H1 (cell line): ENCODE measurements around the gene SPATA21. TPM values are rescaled to one million over a fixed set of nuclear protein-coding genes. Genes with fewer than 3 reads are reported as not detected.
"Not testable (repeated sequence)": the region's sequence is repeated elsewhere in the genome, so short reads cannot be mapped to it uniquely, and the experiment has no call there.

Source experiments
- CTCF ChIA-PET: fragments of 300-600 bp; sonication (Branson Sonifier 250); formaldehyde crosslinking; loops from one replicate; lab custom pipeline; 2021; ENCODE audit not compliant: partially characterized antibody; lab: Charles Lee
- POLR2A ChIA-PET: fragments of 300-600 bp; sonication (Branson Sonifier 250); formaldehyde crosslinking; loops from one replicate; lab custom pipeline; 2021; ENCODE audit warnings: inconsistent platforms; ENCODE audit not compliant: partially characterized antibody; lab: Charles Lee
- DNase-seq, 2 experiments: peaks; one replicate each; pipeline versions ENCODE4 v3.0.0 to v3.0.0-alpha.2; 2010 to 2022; ENCODE audit warnings: low spot score in 2 of 2, low read depth in 1 of 2, mixed read lengths in 1 of 2
- FAIRE-seq: peaks from 2 replicates; lab custom pipeline; 2011; peaks lifted over from hg19 to GRCh38; lab: Jason Lieb, UNC
- H2AFZ ChIP-seq: 2 replicates; pipeline ENCODE4 v1.8.1; 2012; ENCODE audit warnings: low read length, inconsistent platforms
- H2AK5ac ChIP-seq: 2 replicates; pipeline ENCODE4 v1.6.1; 2013; ENCODE audit warnings: low read depth, low read length
- H2BK120ac ChIP-seq: replicated peaks from 2 replicates; pipeline ENCODE3; 2013; ENCODE audit warnings: low read depth, low read length, inconsistent platforms
- H2BK12ac ChIP-seq: 2 replicates; pipeline ENCODE4 v1.6.1; 2013; ENCODE audit warnings: low read depth, low read length
- H2BK15ac ChIP-seq: 2 replicates; pipeline ENCODE4 v1.6.1; 2013; ENCODE audit warnings: low read length
- H2BK20ac ChIP-seq: 2 replicates; pipeline ENCODE4 v1.6.1; 2013; ENCODE audit warnings: low read length
- H2BK5ac ChIP-seq: 2 replicates; pipeline ENCODE4 v1.6.1; 2013; ENCODE audit warnings: low read depth, low read length
- H3K14ac ChIP-seq: 2 replicates; pipeline ENCODE4 v1.6.1; 2013; ENCODE audit warnings: inconsistent platforms; ENCODE audit not compliant: insufficient read length
- H3K18ac ChIP-seq: 2 replicates; pipeline ENCODE4 v1.6.1; 2013; ENCODE audit warnings: low read length; ENCODE audit errors: extremely low read depth
- H3K23ac ChIP-seq: 2 replicates; pipeline ENCODE4 v1.6.1; 2013; ENCODE audit warnings: inconsistent platforms; ENCODE audit not compliant: insufficient read length
- H3K23me2 ChIP-seq: 2 replicates; pipeline ENCODE4 v1.6.1; 2013; ENCODE audit warnings: low read depth, low read length
- H3K27ac ChIP-seq: 2 replicates; pipeline ENCODE4 v1.6.1; 2011; ENCODE audit warnings: low read depth, low read length, inconsistent platforms
- H3K27me3 ChIP-seq, 4 experiments: replicated peaks in 1 of 4; 1 replicate in 1 of 4; 2 replicates in 3 of 4; pipeline versions ENCODE4 v1.6.1 to v1.8.1; 2011 to 2013; ENCODE audit warnings: low read length in 3 of 4, mild to moderate bottlenecking in 3 of 4, inconsistent platforms in 2 of 4, mixed read lengths in 2 of 4, moderate library complexity in 1 of 4; ENCODE audit not compliant: control insufficient read depth in 3 of 4, insufficient read depth in 3 of 4; ENCODE audit errors: extremely low read depth in 1 of 4
- H3K36me3 ChIP-seq, 4 experiments: 2 replicates each; pipeline versions ENCODE4 v1.6.1 to v1.8.1; 2011 to 2013; ENCODE audit warnings: mild to moderate bottlenecking in 4 of 4, low read length in 3 of 4, moderate library complexity in 2 of 4, control low read depth in 1 of 4, inconsistent platforms in 1 of 4; ENCODE audit not compliant: insufficient read depth in 4 of 4, control insufficient read depth in 2 of 4
- H3K4ac ChIP-seq: replicated peaks from 2 replicates; pipeline ENCODE3; 2013; ENCODE audit warnings: low read length, low read depth, mixed read lengths, inconsistent platforms; ENCODE audit not compliant: insufficient read length
- H3K4me1 ChIP-seq, 4 experiments: replicated peaks in 1 of 4; 1 replicate in 1 of 4; 2 replicates in 3 of 4; pipeline versions ENCODE4 v1.6.1 to v1.8.1; 2011 to 2013; ENCODE audit warnings: low read length in 3 of 4, inconsistent platforms in 2 of 4, mixed read lengths in 1 of 4; ENCODE audit not compliant: insufficient read depth in 4 of 4, control insufficient read depth in 3 of 4
- H3K4me2 ChIP-seq, 2 experiments: 2 replicates each; pipeline versions ENCODE4 v1.6.1 to v1.8.1; 2011 to 2013; ENCODE audit warnings: low read depth in 2 of 2, low read length in 2 of 2, control low read depth in 1 of 2, inconsistent platforms in 1 of 2, mild to moderate bottlenecking in 1 of 2; ENCODE audit not compliant: insufficient read depth in 1 of 2
- H3K4me3 ChIP-seq, 4 experiments: fragments of 200-600, 300-600 bp in 1 of 4; sonication (generic), shearing (Covaris generic), sonication (Bioruptor Twin) in 1 of 4; 2 replicates each; pipeline versions ENCODE4 v1.5.1 to v1.8.1; 2011 to 2016; ENCODE audit warnings: low read length in 4 of 4, low read depth in 3 of 4, control low read depth in 2 of 4, inconsistent platforms in 2 of 4, mild to moderate bottlenecking in 2 of 4, mixed read lengths in 1 of 4, moderate library complexity in 1 of 4; ENCODE audit not compliant: insufficient read depth in 2 of 4; ENCODE audit errors: extremely low read depth in 1 of 4
- H3K56ac ChIP-seq: replicated peaks from 2 replicates; pipeline ENCODE3; 2013; ENCODE audit warnings: low read depth, mild to moderate bottlenecking, mixed read lengths, low read length, inconsistent platforms; ENCODE audit not compliant: insufficient read length
- H3K79me1 ChIP-seq: 2 replicates; pipeline ENCODE4 v1.6.1; 2013; ENCODE audit warnings: low read depth, low read length, control low read depth
- H3K79me2 ChIP-seq, 2 experiments: 2 replicates each; pipeline versions ENCODE4 v1.6.1 to v1.8.1; 2012 to 2013; ENCODE audit warnings: low read length in 2 of 2, mild to moderate bottlenecking in 2 of 2, inconsistent platforms in 1 of 2; ENCODE audit not compliant: insufficient read depth in 2 of 2, control insufficient read depth in 1 of 2
- H3K9ac ChIP-seq, 4 experiments: replicated peaks in 1 of 4; 1 replicate in 1 of 4; 2 replicates in 3 of 4; pipeline versions ENCODE4 v1.6.1 to v1.8.1; 2011 to 2013; ENCODE audit warnings: low read depth in 3 of 4, low read length in 3 of 4, control low read depth in 2 of 4, mild to moderate bottlenecking in 2 of 4, moderate library complexity in 2 of 4, inconsistent platforms in 1 of 4; ENCODE audit errors: extremely low read depth in 1 of 4
- H3K9me3 ChIP-seq, 2 experiments: 2 replicates each; pipeline versions ENCODE4 v1.6.1 to v1.8.1; 2012 to 2013; ENCODE audit warnings: mild to moderate bottlenecking in 2 of 2, moderate library complexity in 2 of 2, control low read depth in 1 of 2, inconsistent platforms in 1 of 2, low read depth in 1 of 2, low read length in 1 of 2, mixed read lengths in 1 of 2; ENCODE audit not compliant: insufficient read depth in 2 of 2
- H4K20me1 ChIP-seq, 2 experiments: replicated peaks in 1 of 2; 2 replicates each; pipeline versions ENCODE3 to v1.8.1; 2011 to 2013; ENCODE audit warnings: inconsistent platforms in 2 of 2, low read length in 2 of 2, mild to moderate bottlenecking in 1 of 2; ENCODE audit not compliant: insufficient read depth in 2 of 2, control insufficient read depth in 1 of 2
- H4K5ac ChIP-seq: 2 replicates; pipeline ENCODE4 v1.6.1; 2013; ENCODE audit warnings: low read length, low read depth, mixed read lengths, inconsistent platforms; ENCODE audit not compliant: insufficient read length
- H4K8ac ChIP-seq: 2 replicates; pipeline ENCODE4 v1.8.0; 2013; ENCODE audit warnings: mild to moderate bottlenecking, moderate library complexity, low read length, inconsistent platforms; ENCODE audit not compliant: insufficient read depth; ENCODE audit errors: extremely low read depth
- H4K91ac ChIP-seq: replicated peaks from 2 replicates; pipeline ENCODE3; 2013; ENCODE audit warnings: low read length, mixed read lengths, inconsistent platforms; ENCODE audit not compliant: insufficient read length
- WGBS, 2 experiments: shearing (Covaris generic) in 1 of 2; methylation state at CpG; one replicate each; pipeline versions ENCODE4 v1.1.6 to v1.1.7; 2013 to 2015; ENCODE audit warnings: low lambda C conversion rate in 2 of 2, mixed read lengths in 2 of 2, inconsistent platforms in 1 of 2, low coverage in 1 of 2, missing lambda C conversion rate in 1 of 2; ENCODE audit not compliant: insufficient replicate concordance in 2 of 2, insufficient coverage in 1 of 2, insufficient read length in 1 of 2; ENCODE audit errors: extremely low coverage in 1 of 2, missing lambda C conversion rate in 1 of 2; 5-methylcytosine and 5-hydroxymethylcytosine counted together
- polyA plus RNA-seq, 7 experiments: library from polyadenylated mRNA; depleted of rRNA in 3 of 7; stranded (reverse) in 5 of 7; unstranded in 2 of 7; fragments of >200 nt in 5 of 7; fragments of 200-250 nt in 2 of 7; gene quantifications; 1 replicate in 5 of 7; 2 replicates in 1 of 7; 4 replicates in 1 of 7; pipeline versions ENCODE4 v1.2.1 to v1.2.3, GENCODE V29; 2011 to 2013; ENCODE audit warnings: missing spikeins in 2 of 7, mixed read lengths in 2 of 7
- total RNA-seq: library from RNA; stranded (reverse); fragmentation: NEBNext Ultra II Directional; extraction: Animal tissue kit (Norgen Biotek cat#: 25700); gene quantifications from 2 replicates; pipeline ENCODE4 v1.2.1, GENCODE V29; 2021

Gene SPATA21
- total and polyA plus RNA-seq, 2 of the 8 experiments (the other 6 are each of a cell fraction or from before 2014, with no cell fraction given) = not detected

GRCh38 chr1:16456151-16456550, 18.9 kb upstream of the SPATA21 start:
- peaks cover 5 to 31% (median 8%) of the 10 kb centered on the region in 4 experiments; a peak in 5 of 8 replicates for H3K36me3 ChIP-seq
- H2BK120ac ChIP-seq, H3K4ac ChIP-seq, H2BK12ac ChIP-seq, H2BK15ac ChIP-seq, H3K9me3 ChIP-seq, H3K4me2 ChIP-seq, H2BK20ac ChIP-seq, H2AFZ ChIP-seq, POLR2A ChIA-PET, H4K5ac ChIP-seq, H3K27me3 ChIP-seq, H4K91ac ChIP-seq, H4K20me1 ChIP-seq, FAIRE-seq, H3K27ac ChIP-seq, H3K18ac ChIP-seq, DNase-seq, H3K79me2 ChIP-seq, H3K79me1 ChIP-seq, H3K4me1 ChIP-seq, H3K4me3 ChIP-seq, H3K56ac ChIP-seq, H4K8ac ChIP-seq, H2AK5ac ChIP-seq, H3K14ac ChIP-seq, H2BK5ac ChIP-seq, H3K9ac ChIP-seq, H3K23ac ChIP-seq, CTCF ChIA-PET, H3K23me2 ChIP-seq: not testable (repeated sequence)
- WGBS, 2 experiments = 95% methylated on average over 10 of the region's 10 CpGs; no CpG with 5 or more reads in 1 of the 2 experiments

GRCh38 chr1:16454909-16455308, 17.7 kb upstream of the SPATA21 start:
- FAIRE-seq, H2AK5ac ChIP-seq, H2AFZ ChIP-seq, H3K18ac ChIP-seq, H2BK12ac ChIP-seq, POLR2A ChIA-PET, H2BK20ac ChIP-seq, H4K20me1 ChIP-seq, H3K79me2 ChIP-seq, H3K23ac ChIP-seq, H3K56ac ChIP-seq, H3K9me3 ChIP-seq, H3K4ac ChIP-seq, H4K8ac ChIP-seq, H3K4me3 ChIP-seq, H3K27ac ChIP-seq, H2BK5ac ChIP-seq, H3K23me2 ChIP-seq, H3K79me1 ChIP-seq, H3K14ac ChIP-seq, H4K91ac ChIP-seq, H3K27me3 ChIP-seq, DNase-seq, H2BK15ac ChIP-seq, H3K4me2 ChIP-seq, H3K9ac ChIP-seq, H4K5ac ChIP-seq, H3K4me1 ChIP-seq, H2BK120ac ChIP-seq: not testable (repeated sequence)
- peaks cover 5 to 40% (median 9%) of the 10 kb centered on the region in 4 experiments; a peak in 6 of 8 replicates for H3K36me3 ChIP-seq
- 91% methylated on average over 3 of the region's 3 CpGs; no CpG with 5 or more reads in 1 of the 2 experiments for WGBS, 2 experiments
- CTCF ChIA-PET = interaction anchor here (0.7 to 1.2 kb wide), 2 partner anchors 15 to 497 kb away, joined by 3 to 8 read pairs; no protein-coding TSS in a partner anchor
